ENCODE measurements around the gene DNAI4.

Gene DNAI4

DNA sequence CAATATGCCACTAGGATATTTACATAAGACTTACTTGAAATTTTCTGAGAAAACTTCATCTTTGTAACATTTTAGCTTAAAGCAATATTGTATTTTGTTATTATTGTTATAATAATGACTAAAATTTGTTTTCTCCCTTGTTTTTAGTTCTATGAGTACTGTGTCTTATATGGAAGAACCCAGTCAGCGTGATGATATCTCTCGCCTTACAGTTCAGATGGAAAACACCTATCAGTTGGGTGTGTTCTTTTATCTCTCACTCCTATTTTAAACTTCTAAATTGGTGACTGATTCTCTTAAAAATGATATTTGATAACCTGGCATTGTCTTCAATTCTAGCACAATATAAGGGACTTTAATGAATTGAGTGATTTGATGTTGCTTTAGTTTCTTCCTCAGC is 154.4 kb downstream of the DNAI4 start:
- DNase-seq = no peak
- no peaks in the 10 kb centered on the region for H3K27me3 ChIP-seq
- H3K9me3 ChIP-seq = no peaks in the 10 kb centered on the region
- no peaks in the 10 kb centered on the region for H3K36me3 ChIP-seq
- H3K4me1 ChIP-seq = no peaks in the 10 kb centered on the region
- TF ChIP-seq, protein P1, sequence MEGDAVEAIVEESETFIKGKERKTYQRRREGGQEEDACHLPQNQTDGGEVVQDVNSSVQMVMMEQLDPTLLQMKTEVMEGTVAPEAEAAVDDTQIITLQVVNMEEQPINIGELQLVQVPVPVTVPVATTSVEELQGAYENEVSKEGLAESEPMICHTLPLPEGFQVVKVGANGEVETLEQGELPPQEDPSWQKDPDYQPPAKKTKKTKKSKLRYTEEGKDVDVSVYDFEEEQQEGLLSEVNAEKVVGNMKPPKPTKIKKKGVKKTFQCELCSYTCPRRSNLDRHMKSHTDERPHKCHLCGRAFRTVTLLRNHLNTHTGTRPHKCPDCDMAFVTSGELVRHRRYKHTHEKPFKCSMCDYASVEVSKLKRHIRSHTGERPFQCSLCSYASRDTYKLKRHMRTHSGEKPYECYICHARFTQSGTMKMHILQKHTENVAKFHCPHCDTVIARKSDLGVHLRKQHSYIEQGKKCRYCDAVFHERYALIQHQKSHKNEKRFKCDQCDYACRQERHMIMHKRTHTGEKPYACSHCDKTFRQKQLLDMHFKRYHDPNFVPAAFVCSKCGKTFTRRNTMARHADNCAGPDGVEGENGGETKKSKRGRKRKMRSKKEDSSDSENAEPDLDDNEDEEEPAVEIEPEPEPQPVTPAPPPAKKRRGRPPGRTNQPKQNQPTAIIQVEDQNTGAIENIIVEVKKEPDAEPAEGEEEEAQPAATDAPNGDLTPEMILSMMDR (IDR thresholded peaks at IDR 0.05; ENCODE audit: low read depth, low read length) = no peak
- H3K4me3 ChIP-seq (ENCODE audit: low read depth, low read length) = no peak overlapping the region

DNA sequence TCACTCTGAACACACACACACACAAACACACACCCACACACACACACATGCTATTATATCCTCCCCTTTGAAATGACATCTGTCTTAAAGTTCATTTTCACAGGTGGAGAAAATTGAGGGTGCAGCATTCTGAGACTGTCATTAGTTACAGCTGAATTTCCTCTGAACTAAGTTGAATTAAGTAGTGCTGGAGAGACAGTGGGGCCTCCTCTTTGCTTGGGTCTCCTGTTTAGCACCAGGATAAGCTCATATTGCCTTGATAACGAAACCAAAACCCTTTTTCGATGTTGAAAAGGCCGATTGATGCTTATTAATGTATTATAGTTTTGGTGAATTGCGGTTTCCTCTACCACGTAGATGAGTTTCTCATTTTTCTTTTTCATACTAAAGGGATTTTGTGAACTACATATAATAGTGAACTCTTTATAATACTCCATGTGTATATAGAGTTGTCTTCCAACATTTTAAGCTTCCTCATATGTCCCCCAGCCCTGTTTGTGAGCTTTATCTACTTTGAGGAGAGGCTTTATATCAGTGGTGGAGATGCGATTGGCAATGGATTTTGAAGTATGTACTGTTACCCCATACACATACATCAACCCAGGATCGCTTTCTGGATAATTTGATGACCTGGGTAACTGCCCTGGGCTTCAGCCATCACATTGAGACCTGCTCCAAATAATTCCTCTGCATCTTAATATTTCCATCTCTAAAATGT is 155.0 kb downstream of the DNAI4 start:
- H3K4me1 ChIP-seq = no peaks in the 10 kb centered on the region
- H3K4me3 ChIP-seq (ENCODE audit: low read depth, low read length) = no peak overlapping the region
- no peaks in the 10 kb centered on the region for H3K36me3 ChIP-seq
- H3K9me3 ChIP-seq = no peaks in the 10 kb centered on the region
- no peak for DNase-seq
- H3K27me3 ChIP-seq = no peaks in the 10 kb centered on the region
- TF ChIP-seq, protein P1 (IDR thresholded peaks at IDR 0.05; ENCODE audit: low read depth, low read length) = no peak

GRCh38 chr1:66768965-66769364 is 155.7 kb downstream of the DNAI4 start:
- Histone ChIP-seq H3K4me1 (no peaks in the 10 kb centered on the region), H3K27me3 (no peaks in the 10 kb centered on the region), H3K36me3 (no peaks in the 10 kb centered on the region), H3K4me3 (ENCODE audit: low read depth, low read length) (no peak overlapping the region), H3K9me3 (no peaks in the 10 kb centered on the region)
- TF ChIP-seq, protein P1 (IDR thresholded peaks at IDR 0.05; ENCODE audit: low read depth, low read length) = no peak
- DNase-seq = no peak

DNA sequence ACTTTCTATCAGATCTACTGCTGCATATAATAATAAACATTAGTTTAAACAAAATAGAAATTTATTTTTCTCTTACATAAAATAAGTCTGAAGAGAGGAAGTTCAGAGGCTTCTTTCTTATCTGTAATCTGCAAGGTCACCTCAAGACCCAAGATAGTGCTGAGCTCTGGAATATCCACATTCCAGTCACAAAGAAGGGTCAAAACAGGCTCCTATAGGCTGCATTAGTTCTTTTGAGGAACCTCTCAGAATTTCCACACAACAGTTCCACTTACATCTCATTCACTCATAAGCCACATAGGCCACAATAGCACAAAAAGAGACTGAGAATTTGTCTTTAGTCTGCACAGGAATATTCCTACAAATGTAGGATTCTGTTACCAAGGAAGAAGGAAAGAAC is 157.0 kb downstream of the DNAI4 start:
- no peaks in the 10 kb centered on the region for H3K27me3 ChIP-seq
- H3K4me3 ChIP-seq (ENCODE audit: low read depth, low read length) = no peak overlapping the region
- H3K4me1 ChIP-seq = no peaks in the 10 kb centered on the region
- H3K36me3 ChIP-seq = no peaks in the 10 kb centered on the region
- no peak for DNase-seq
- no peaks in the 10 kb centered on the region for H3K9me3 ChIP-seq
- TF ChIP-seq, protein P1 (IDR thresholded peaks at IDR 0.05; ENCODE audit: low read depth, low read length) = no peak

DNA sequence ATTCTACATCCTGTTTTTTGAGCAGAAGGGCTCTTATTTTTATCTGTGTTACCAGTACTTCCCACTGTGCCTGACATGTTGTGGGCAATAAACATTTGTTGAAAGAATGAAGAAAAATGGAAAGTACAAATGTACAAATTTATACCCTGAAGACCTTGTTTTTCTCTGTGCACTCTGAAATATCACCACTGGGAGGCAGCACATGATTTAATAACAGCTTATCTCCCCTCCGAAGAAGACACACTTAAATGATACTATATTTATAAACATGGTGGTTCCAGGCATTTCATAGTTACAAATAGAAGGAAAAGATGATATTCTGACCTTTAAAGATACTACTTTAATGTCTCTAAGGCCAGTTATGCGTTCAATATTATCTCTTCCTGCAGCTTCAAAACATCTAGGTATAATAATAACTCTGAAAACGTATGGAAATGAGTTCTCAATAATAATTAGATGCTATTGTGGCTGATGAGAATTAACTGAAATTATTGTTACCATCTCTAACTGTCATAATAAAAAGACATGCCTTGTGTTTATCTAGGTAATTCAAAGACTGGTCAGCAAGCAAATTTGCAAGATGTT is 159.6 kb downstream of the DNAI4 start:
- no peak overlapping the region for H3K4me3 ChIP-seq (ENCODE audit: low read depth, low read length)
- no peaks in the 10 kb centered on the region for H3K27me3 ChIP-seq
- TF ChIP-seq, protein P1 (IDR thresholded peaks at IDR 0.05; ENCODE audit: low read depth, low read length) = peak; percentile 53
- peak; percentile 22 for DNase-seq
- H3K9me3 ChIP-seq = no peaks in the 10 kb centered on the region
- H3K4me1 ChIP-seq = no peaks in the 10 kb centered on the region
- no peaks in the 10 kb centered on the region for H3K36me3 ChIP-seq

All from BE2C (cell line).